ENCODE measurements around the gene SLC45A2. TPM values are rescaled to one million over a fixed set of nuclear protein-coding genes. Genes with fewer than 3 reads are reported as not detected.

The SLC45A2 gene
- total RNA-seq, 1 donor from 2014 or later: 0.52 TPM

- Histone ChIP-seq H3K4me1 (ENCODE audit: control insufficient read depth in 3 of 3, insufficient read depth in 3 of 3, low read length in 3 of 3) (no peaks in the 10 kb centered on the region), H3K27me3 (ENCODE audit: control insufficient read depth in 3 of 3, insufficient read depth in 3 of 3, low read length in 3 of 3) (no peaks in the 10 kb centered on the region), H3K36me3 (ENCODE audit: control insufficient read depth in 3 of 3, insufficient read depth in 3 of 3, low read length in 3 of 3) (no peaks in the 10 kb centered on the region), H3K27ac (ENCODE audit: low read depth, low read length) (no peak overlapping the region), H3K9ac (ENCODE audit: low read depth in 1 of 3, low read length in 3 of 3) (no peak overlapping the region), H3K9me3 (ENCODE audit: control insufficient read depth in 3 of 3, low read length in 3 of 3) (no peaks in the 10 kb centered on the region), H3K4me3 (ENCODE audit: low read length in 3 of 3) (no peak overlapping the region)
Measured at GRCh38 chr5:33976307-33976706, 8.2 kb downstream of the SLC45A2 start.

- no peak overlapping the region for H3K4me3 ChIP-seq (ENCODE audit: low read length in 3 of 3)
- H3K9me3 ChIP-seq (ENCODE audit: control insufficient read depth in 3 of 3, low read length in 3 of 3): no peaks in the 10 kb centered on the region
- no peak overlapping the region for H3K9ac ChIP-seq (ENCODE audit: low read depth in 1 of 3, low read length in 3 of 3)
- no peaks in the 10 kb centered on the region for H3K36me3 ChIP-seq (ENCODE audit: control insufficient read depth in 3 of 3, insufficient read depth in 3 of 3, low read length in 3 of 3)
- H3K4me1 ChIP-seq (ENCODE audit: control insufficient read depth in 3 of 3, insufficient read depth in 3 of 3, low read length in 3 of 3): no peaks in the 10 kb centered on the region
- no peak overlapping the region for H3K27ac ChIP-seq (ENCODE audit: low read depth, low read length)
- no peaks in the 10 kb centered on the region for H3K27me3 ChIP-seq (ENCODE audit: control insufficient read depth in 3 of 3, insufficient read depth in 3 of 3, low read length in 3 of 3)
Measured at GRCh38 chr5:33975852-33976251, 8.6 kb downstream of the SLC45A2 start.

GRCh38 chr5:33973271-33973670 is 11.2 kb downstream of the SLC45A2 start:
- H3K4me3 ChIP-seq (ENCODE audit: low read length in 3 of 3): no peak overlapping the region
- no peak overlapping the region for H3K9ac ChIP-seq (ENCODE audit: low read depth in 1 of 3, low read length in 3 of 3)
- H3K27me3 ChIP-seq (ENCODE audit: control insufficient read depth in 3 of 3, insufficient read depth in 3 of 3, low read length in 3 of 3): no peaks in the 10 kb centered on the region
- no peaks in the 10 kb centered on the region for H3K9me3 ChIP-seq (ENCODE audit: control insufficient read depth in 3 of 3, low read length in 3 of 3)
- H3K36me3 ChIP-seq (ENCODE audit: control insufficient read depth in 3 of 3, insufficient read depth in 3 of 3, low read length in 3 of 3): no peaks in the 10 kb centered on the region
- no peaks in the 10 kb centered on the region for H3K4me1 ChIP-seq (ENCODE audit: control insufficient read depth in 3 of 3, insufficient read depth in 3 of 3, low read length in 3 of 3)
- H3K27ac ChIP-seq (ENCODE audit: low read depth, low read length): no peak overlapping the region

- no peak overlapping the region for H3K9ac ChIP-seq (ENCODE audit: low read depth in 1 of 3, low read length in 3 of 3)
- no peaks in the 10 kb centered on the region for H3K27me3 ChIP-seq (ENCODE audit: control insufficient read depth in 3 of 3, insufficient read depth in 3 of 3, low read length in 3 of 3)
- H3K4me3 ChIP-seq (ENCODE audit: low read length in 3 of 3): no peak overlapping the region
- H3K4me1 ChIP-seq (ENCODE audit: control insufficient read depth in 3 of 3, insufficient read depth in 3 of 3, low read length in 3 of 3): no peaks in the 10 kb centered on the region
- no peaks in the 10 kb centered on the region for H3K36me3 ChIP-seq (ENCODE audit: control insufficient read depth in 3 of 3, insufficient read depth in 3 of 3, low read length in 3 of 3)
- no peaks in the 10 kb centered on the region for H3K9me3 ChIP-seq (ENCODE audit: control insufficient read depth in 3 of 3, low read length in 3 of 3)
- H3K27ac ChIP-seq (ENCODE audit: low read depth, low read length): no peak overlapping the region
Measured at GRCh38 chr5:33969572-33970452, 14.7 kb downstream of the SLC45A2 start.

DNA sequence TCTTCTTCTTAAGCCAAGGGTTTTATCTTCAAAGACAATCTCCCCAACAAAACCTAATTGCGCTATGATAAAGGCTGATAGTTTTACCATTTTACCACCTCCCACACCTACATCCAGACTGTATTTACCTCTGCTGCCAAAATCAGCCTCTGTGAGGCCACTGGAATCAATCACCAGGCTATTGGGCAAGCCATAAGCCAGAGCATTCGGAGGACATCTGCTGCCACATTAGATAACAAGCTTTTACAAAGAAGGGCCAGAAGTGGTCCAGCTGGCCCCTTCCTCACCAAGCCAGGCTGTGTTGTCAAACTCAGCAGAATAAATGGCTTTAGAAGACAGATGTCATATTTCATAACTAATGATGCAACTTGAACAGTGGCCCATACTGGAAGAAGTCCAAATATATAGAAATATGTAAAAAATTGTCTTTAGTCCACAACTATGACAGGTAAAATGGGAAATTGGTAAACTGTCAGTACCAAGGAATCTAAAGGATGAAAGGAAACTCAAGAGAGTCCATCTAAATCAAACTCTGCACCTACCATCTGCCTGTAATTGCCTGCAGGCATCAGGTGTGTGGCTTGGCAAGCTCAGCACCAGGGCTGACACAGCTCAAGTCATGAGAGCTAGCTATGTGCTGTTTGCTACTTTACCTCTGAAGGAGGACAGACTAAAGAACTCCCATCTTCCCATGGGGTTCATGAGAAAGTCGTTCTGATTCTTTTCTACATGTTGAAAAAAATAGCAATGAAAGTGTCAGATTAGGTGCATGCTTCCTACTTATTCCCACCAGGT is 16.1 kb downstream of the SLC45A2 start:
- no peaks in the 10 kb centered on the region for H3K27me3 ChIP-seq (ENCODE audit: control insufficient read depth in 3 of 3, insufficient read depth in 3 of 3, low read length in 3 of 3)

GRCh38 chr5:33966805-33967204 is 17.7 kb downstream of the SLC45A2 start:
- Histone ChIP-seq H3K9ac (ENCODE audit: low read depth in 1 of 3, low read length in 3 of 3) (no peak overlapping the region), H3K27ac (ENCODE audit: low read depth, low read length) (no peak overlapping the region), H3K36me3 (ENCODE audit: control insufficient read depth in 3 of 3, insufficient read depth in 3 of 3, low read length in 3 of 3) (no peaks in the 10 kb centered on the region), H3K27me3 (ENCODE audit: control insufficient read depth in 3 of 3, insufficient read depth in 3 of 3, low read length in 3 of 3) (no peaks in the 10 kb centered on the region), H3K9me3 (ENCODE audit: control insufficient read depth in 3 of 3, low read length in 3 of 3) (no peaks in the 10 kb centered on the region), H3K4me1 (ENCODE audit: control insufficient read depth in 3 of 3, insufficient read depth in 3 of 3, low read length in 3 of 3) (no peaks in the 10 kb centered on the region), H3K4me3 (ENCODE audit: low read length in 3 of 3) (no peak overlapping the region)

More for the DNA sequence above, 16.1 kb downstream of the SLC45A2 start:
- Histone ChIP-seq H3K4me1 (ENCODE audit: control insufficient read depth in 3 of 3, insufficient read depth in 3 of 3, low read length in 3 of 3) (no peaks in the 10 kb centered on the region), H3K4me3 (ENCODE audit: low read length in 3 of 3) (no peak overlapping the region), H3K36me3 (ENCODE audit: control insufficient read depth in 3 of 3, insufficient read depth in 3 of 3, low read length in 3 of 3) (no peaks in the 10 kb centered on the region), H3K9me3 (ENCODE audit: control insufficient read depth in 3 of 3, low read length in 3 of 3) (no peaks in the 10 kb centered on the region), H3K9ac (ENCODE audit: low read depth in 1 of 3, low read length in 3 of 3) (no peak overlapping the region), H3K27ac (ENCODE audit: low read depth, low read length) (no peak overlapping the region)

- H3K36me3 ChIP-seq (ENCODE audit: control insufficient read depth in 3 of 3, insufficient read depth in 3 of 3, low read length in 3 of 3): no peaks in the 10 kb centered on the region
- H3K27ac ChIP-seq (ENCODE audit: low read depth, low read length): no peak overlapping the region
- H3K27me3 ChIP-seq (ENCODE audit: control insufficient read depth in 3 of 3, insufficient read depth in 3 of 3, low read length in 3 of 3): no peaks in the 10 kb centered on the region
- no peaks in the 10 kb centered on the region for H3K4me1 ChIP-seq (ENCODE audit: control insufficient read depth in 3 of 3, insufficient read depth in 3 of 3, low read length in 3 of 3)
- H3K9ac ChIP-seq (ENCODE audit: low read depth in 1 of 3, low read length in 3 of 3): no peak overlapping the region
- no peak overlapping the region for H3K4me3 ChIP-seq (ENCODE audit: low read length in 3 of 3)
- H3K9me3 ChIP-seq (ENCODE audit: control insufficient read depth in 3 of 3, low read length in 3 of 3): no peaks in the 10 kb centered on the region
Measured at GRCh38 chr5:33964132-33964700, 20.3 kb downstream of the SLC45A2 start.

GRCh38 chr5:33958176-33958575 is 26.3 kb downstream of the SLC45A2 start:
- H3K36me3 ChIP-seq (ENCODE audit: control insufficient read depth in 3 of 3, insufficient read depth in 3 of 3, low read length in 3 of 3): no peaks in the 10 kb centered on the region
- H3K27ac ChIP-seq (ENCODE audit: low read depth, low read length): no peak overlapping the region
- peaks cover 3 to 5% (median 5%) of the 10 kb centered on the region in 3 donors for H3K9me3 ChIP-seq (ENCODE audit: control insufficient read depth in 3 of 3, low read length in 3 of 3)
- H3K27me3 ChIP-seq (ENCODE audit: control insufficient read depth in 3 of 3, insufficient read depth in 3 of 3, low read length in 3 of 3): no peaks in the 10 kb centered on the region
- H3K4me3 ChIP-seq (ENCODE audit: low read length in 3 of 3): no peak overlapping the region
- no peak overlapping the region for H3K9ac ChIP-seq (ENCODE audit: low read depth in 1 of 3, low read length in 3 of 3)
- H3K4me1 ChIP-seq (ENCODE audit: control insufficient read depth in 3 of 3, insufficient read depth in 3 of 3, low read length in 3 of 3): no peaks in the 10 kb centered on the region

DNA sequence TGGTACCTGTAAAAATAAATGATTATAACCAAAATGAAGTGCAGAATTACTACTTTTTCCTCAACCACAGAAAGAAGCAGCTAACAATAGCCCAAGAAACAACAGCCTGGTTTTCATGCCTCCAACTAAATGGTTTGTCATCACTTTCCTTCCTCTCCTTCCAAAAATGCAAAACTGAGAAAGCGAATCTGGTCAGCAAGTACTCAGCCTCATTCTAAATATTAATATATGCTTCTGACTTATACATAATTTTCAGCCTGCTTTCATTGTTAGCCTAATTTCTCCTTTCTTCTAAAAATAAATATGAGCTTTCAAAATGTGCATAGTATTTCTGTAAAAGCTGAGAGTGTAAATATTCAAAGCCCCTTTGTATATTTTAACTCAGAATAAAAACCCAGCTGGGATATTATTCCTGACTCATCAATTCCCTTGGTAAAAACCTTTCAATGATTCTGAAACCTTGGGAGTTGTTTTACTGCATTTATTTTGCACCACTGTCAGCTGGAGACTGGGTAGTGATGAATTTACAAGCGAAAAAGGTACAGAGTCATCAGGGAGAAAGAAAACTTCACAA is 26.8 kb downstream of the SLC45A2 start:
- H3K4me1 ChIP-seq (ENCODE audit: control insufficient read depth in 3 of 3, insufficient read depth in 3 of 3, low read length in 3 of 3): no peaks in the 10 kb centered on the region

More for the DNA sequence above, 26.8 kb downstream of the SLC45A2 start:
- H3K27ac ChIP-seq (ENCODE audit: low read depth, low read length): no peak overlapping the region
- H3K36me3 ChIP-seq (ENCODE audit: control insufficient read depth in 3 of 3, insufficient read depth in 3 of 3, low read length in 3 of 3): no peaks in the 10 kb centered on the region
- no peak overlapping the region for H3K9ac ChIP-seq (ENCODE audit: low read depth in 1 of 3, low read length in 3 of 3)
- no peak overlapping the region for H3K4me3 ChIP-seq (ENCODE audit: low read length in 3 of 3)
- H3K27me3 ChIP-seq (ENCODE audit: control insufficient read depth in 3 of 3, insufficient read depth in 3 of 3, low read length in 3 of 3): no peaks in the 10 kb centered on the region
- peaks cover 3 to 5% (median 5%) of the 10 kb centered on the region in 3 donors for H3K9me3 ChIP-seq (ENCODE audit: control insufficient read depth in 3 of 3, low read length in 3 of 3)

All from skeletal muscle tissue (tissue), 4 donors.